Heart left ventricle (tissue), 16 donors: ENCODE data around the gene SLC17A2. TPM values are rescaled to one million over a fixed set of nuclear protein-coding genes. Genes with fewer than 3 reads are reported as not detected.

Source experiments
- ATAC-seq, 4 donors: fragments of 200-7000 bp; cut with Tn5 transposase; one replicate each; pipeline ENCODE4 v1.9.1; 2020 to 2022; ENCODE audit warnings: moderate library complexity in 4 of 4, mild to moderate bottlenecking in 3 of 4, moderate number of reproducible peaks in 1 of 4
- DNase-seq, 5 donors: peaks; one replicate each; pipeline ENCODE4 v3.0.0-alpha.2; 2020
- H3K27ac ChIP-seq, 12 donors: fragments of 200-600 bp; sonication (generic) in 4 of 12; one replicate each; pipeline versions ENCODE4 v1.5.0 to v1.8.0; 2016 to 2022; ENCODE audit warnings: mild to moderate bottlenecking in 2 of 12
- H3K27me3 ChIP-seq, 9 donors: fragments of 200-600 bp; sonication (generic) in 2 of 9; one replicate each; pipeline versions ENCODE4 v1.5.1 to v1.8.0; 2016 to 2022; ENCODE audit warnings: mild to moderate bottlenecking in 3 of 9
- H3K36me3 ChIP-seq, 9 donors: fragments of 200-600 bp; sonication (generic) in 2 of 9; one replicate each; pipeline versions ENCODE4 v1.5.0 to v1.8.0; 2018 to 2022; ENCODE audit warnings: mild to moderate bottlenecking in 2 of 9
- H3K4me1 ChIP-seq, 12 donors: fragments of 200-600 bp; sonication (generic) in 4 of 12; one replicate each; pipeline versions ENCODE4 v1.5.0 to v1.8.0; 2016 to 2022; ENCODE audit warnings: mild to moderate bottlenecking in 3 of 12
- H3K4me3 ChIP-seq, 12 donors: fragments of 200-600 bp; sonication (generic) in 4 of 12; one replicate each; pipeline versions ENCODE4 v1.5.0 to v1.8.0; 2017 to 2022; ENCODE audit warnings: mild to moderate bottlenecking in 9 of 12, moderate library complexity in 4 of 12
- H3K9me3 ChIP-seq, 12 donors: fragments of 200-600 bp; sonication (generic) in 4 of 12; one replicate each; pipeline versions ENCODE4 v1.5.0 to v1.8.0; 2016 to 2022; ENCODE audit warnings: mild to moderate bottlenecking in 1 of 12
- CTCF ChIP-seq, 12 donors: fragments of 200-600 bp; sonication (generic) in 4 of 12; IDR thresholded peaks; one replicate each; pipeline versions ENCODE4 v1.5.0 to v1.8.0; 2018 to 2022; ENCODE audit warnings: antibody characterized with exemption in 12 of 12, mild to moderate bottlenecking in 5 of 12
- POLR2A ChIP-seq, 2 donors: fragments of 450-650 bp; IDR thresholded peaks; one replicate each; pipeline ENCODE4 v1.6.1; 2017; ENCODE audit warnings: antibody characterized with exemption in 2 of 2, mild to moderate bottlenecking in 2 of 2, moderate library complexity in 2 of 2
- WGBS, 4 donors: extraction: QIAGEN DNeasy Blood & Tissue Kit in 2 of 4; methylation state at CpG; one replicate each; pipeline versions ENCODE4 v1.1.5 to v1.1.7; 2013 to 2018; 5-methylcytosine and 5-hydroxymethylcytosine counted together
- intact Hi-C, 10 donors: fragments of 100-400 bp; cut with DNase I; formaldehyde crosslinking; loops; one replicate each; pipeline versions ENCODE4 v1.11.1 to v1.14.2; 2022
- polyA plus RNA-seq, 2 donors: library from polyadenylated mRNA; stranded (reverse); fragments of 200-250 nt; gene quantifications; one replicate each; pipeline ENCODE4 v1.2.3, GENCODE V29; 2013
- total RNA-seq, 9 donors: library from RNA; depleted of rRNA in 2 of 9; stranded (reverse); fragments of >200 nt in 2 of 9; fragmentation: NEBNext Ultra II Directional in 3 of 9; extraction: Animal tissue kit (Norgen Biotek cat#: 25700) in 3 of 9; gene quantifications; one replicate each; pipeline versions ENCODE4 v1.1.0 to v1.2.4, GENCODE V29; 2016 to 2023
- donor health status: ischemic (EF 13 %, LVEDD 7.1; RV severe dilation, severe dysfunction).
- donor health status: healthy with polysubstance abuse.
- donor health status: DM: no; HTN: yes; CAD: no.
- donor health status: DM: no; HTN: no; CAD: no.
- donor health status: ischemic (EF 25% LVEDD 6.9; RV normal size, moderate dysfunction).
- donor health status: ischemic (EF 25% LVEDD 5.7; RV mildly dilated, moderate dysfunction).
- donor health status: healthy.
- donor health status: DM: yes; HTN: yes; CAD: no.
- donor health status: ischemic (EF 35%, LVEDD 5.7; RV mildly dilated, moderate dysfunction).
- donor health status: nonischemic (EF 11% LVEDD 7.7; RV severe dilation, severe dysfunction).
- donor health status: DM: yes; HTN: yes; CAD: no.
- donor health status: PGD.
- donor health status: ischemic (EF 29% LVEDD 5.4; RV normal size, mild dysfunction).
- donor health status: nonischemic (EF 23%, LVEDD 6.1; RV moderate dilation, normal function).

SLC17A2 gene
- total and polyA plus RNA-seq, 11 donors: not detected

DNA sequence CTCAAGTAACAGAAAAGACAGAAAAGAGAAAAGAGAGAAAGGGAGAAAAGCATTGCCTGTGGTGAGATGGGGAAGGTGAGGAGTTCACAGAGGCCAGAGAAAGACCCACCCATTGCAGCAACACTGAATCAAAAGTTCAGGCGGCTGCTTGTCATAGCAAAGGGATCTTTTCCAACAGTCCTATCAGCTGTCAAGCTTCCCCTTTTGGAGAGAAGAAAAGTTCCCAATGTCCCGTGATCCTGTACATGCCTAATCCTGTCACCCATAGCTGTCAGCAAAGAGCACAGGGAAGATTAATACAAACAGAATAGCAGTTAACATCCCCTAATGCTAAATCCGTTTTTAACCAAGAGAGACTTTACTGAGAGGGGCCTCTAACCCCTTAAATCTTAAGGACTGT lies 23.2 kb upstream of the SLC17A2 start:
- DNase-seq (no peak), ATAC-seq (peak in 2 of 4 donors; percentile 55)
- Histone ChIP-seq H3K4me3 (no peak overlapping the region), H3K27me3 (no peaks in the 10 kb centered on the region), H3K27ac (no peak overlapping the region), H3K4me1 (peaks cover 0 to 3% (median 0%) of the 10 kb centered on the region in 12 donors), H3K9me3 (peaks cover 0 to 9% (median 0%) of the 10 kb centered on the region in 12 donors), H3K36me3 (no peaks in the 10 kb centered on the region)
- 40 to 51% (median 51%) methylated on average over 3 of the region's 3 CpGs for WGBS, 4 donors
- no peak for TF ChIP-seq CTCF (IDR thresholded peaks at IDR 0.05)
- TF ChIP-seq POLR2A (IDR thresholded peaks at IDR 0.05): no peak
- intact Hi-C loops: no loop called here

DNA sequence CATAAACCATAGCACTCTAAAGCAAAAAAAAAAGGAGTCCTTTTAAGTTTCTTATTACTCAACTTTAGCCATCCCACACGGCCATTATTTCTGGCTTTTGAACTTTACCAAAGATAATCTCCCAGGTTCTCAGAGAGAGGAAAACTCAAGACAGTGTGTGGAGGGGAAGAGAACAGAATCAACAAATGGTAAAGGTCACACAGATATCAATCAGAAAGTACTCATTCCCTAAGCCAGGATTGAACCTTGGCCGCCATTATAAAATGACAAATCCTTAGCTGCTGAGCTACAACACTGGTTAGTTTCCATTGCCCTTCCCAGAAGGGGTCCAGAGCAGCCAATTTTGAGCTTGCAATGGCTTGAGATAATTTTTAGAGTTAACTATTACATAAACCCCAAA lies 22.0 kb upstream of the SLC17A2 start:
- WGBS, 4 donors: 86 to 95% (median 92%) methylated on average over 2 of the region's 2 CpGs
- Histone ChIP-seq H3K9me3 (peaks cover 0 to 8% (median 0%) of the 10 kb centered on the region in 12 donors), H3K4me1 (no peaks in the 10 kb centered on the region), H3K4me3 (no peak overlapping the region), H3K36me3 (no peaks in the 10 kb centered on the region), H3K27me3 (no peaks in the 10 kb centered on the region), H3K27ac (no peak overlapping the region)
- intact Hi-C loops: no loop called here
- ATAC-seq (no peak), DNase-seq (no peak)
- TF ChIP-seq POLR2A (IDR thresholded peaks at IDR 0.05) (no peak), CTCF (IDR thresholded peaks at IDR 0.05) (no peak)

- H3K27ac ChIP-seq: no peak overlapping the region
- H3K27me3 ChIP-seq: no peaks in the 10 kb centered on the region
- H3K36me3 ChIP-seq: no peaks in the 10 kb centered on the region
- H3K4me3 ChIP-seq: no peak overlapping the region
- ATAC-seq: no peak
- TF ChIP-seq POLR2A (IDR thresholded peaks at IDR 0.05) (no peak), CTCF (IDR thresholded peaks at IDR 0.05) (no peak)
- no peaks in the 10 kb centered on the region for H3K4me1 ChIP-seq
- intact Hi-C loops: no loop called here
- DNase-seq: no peak
- H3K9me3 ChIP-seq: peaks cover 0 to 8% (median 0%) of the 10 kb centered on the region in 12 donors
- WGBS, 4 donors: 61 to 89% (median 77%) methylated on average over 7 of the region's 7 CpGs
Measured at GRCh38 chr6:25951296-25952032, 21.0 kb upstream of the SLC17A2 start.

- Histone ChIP-seq H3K4me1 (no peaks in the 10 kb centered on the region), H3K27ac (no peak overlapping the region), H3K36me3 (no peaks in the 10 kb centered on the region), H3K9me3 (peaks cover 0 to 8% (median 0%) of the 10 kb centered on the region in 12 donors), H3K4me3 (no peak overlapping the region), H3K27me3 (no peaks in the 10 kb centered on the region)
- intact Hi-C loops: no loop called here
- no peak for TF ChIP-seq CTCF (IDR thresholded peaks at IDR 0.05)
- TF ChIP-seq POLR2A (IDR thresholded peaks at IDR 0.05): no peak
- ATAC-seq (no peak), DNase-seq (no peak)
- 83 to 86% (median 83%) methylated on average over 4 of the region's 4 CpGs for WGBS, 4 donors
Measured at GRCh38 chr6:25950297-25950696, 19.8 kb upstream of the SLC17A2 start.
